HCT116 (cell line): ENCODE measurements around the gene CRELD2. TPM values are rescaled to one million over a fixed set of nuclear protein-coding genes. Genes with fewer than 3 reads are reported as not detected.

Experiments used
- ATAC-seq: fragments of 200-7000 bp; cut with Tn5 transposase; 2 replicates; pipeline ENCODE4 v1.9.1; 2020; ENCODE audit warnings: mild to moderate bottlenecking, moderate library complexity
- BruUV-seq: library from RNA; stranded (reverse); fragments of 400-500 nt; replicated peaks from 2 replicates; lab custom pipeline; 2021; lab: Mats Ljungman, UMichigan
- CTCF ChIA-PET: fragments of 300-600 bp; sonication (Branson Sonifier 250); formaldehyde crosslinking; loops from one replicate; lab custom pipeline; 2021; ENCODE audit warnings: antibody characterized with exemption; lab: Charles Lee
- POLR2A ChIA-PET: fragments of 300-600, 350-600 bp; sonication (Branson Sonifier 250); formaldehyde crosslinking; loops from one replicate; lab custom pipeline; 2021; ENCODE audit warnings: antibody characterized with exemption; lab: Charles Lee
- RAD21 ChIA-PET, 2 experiments: fragments of 300-600 bp; sonication (Branson Sonifier 250); formaldehyde crosslinking; loops; one replicate each; lab custom pipeline; 2023; ENCODE audit warnings: low total read pairs in 2 of 2; ENCODE audit not compliant: uncharacterized antibody in 2 of 2, unreplicated experiment in 2 of 2, low non-redundant PET in 1 of 2; lab: Charles Lee
- DNase-seq: peaks from one replicate; pipeline ENCODE4 v3.0.0-alpha.2; 2010; ENCODE audit warnings: low read depth, low spot score
- H2AFZ ChIP-seq: fragments of 200-600 bp; shearing (Covaris generic), sonication (generic); 2 replicates; pipeline ENCODE4 v1.6.1; 2017; ENCODE audit warnings: low read depth, mixed run types, mixed read lengths, antibody characterized with exemption, low read length; ENCODE audit not compliant: poor library complexity, severe bottlenecking
- H3K27ac ChIP-seq: 2 replicates; pipeline ENCODE4 v1.5.1; 2012; ENCODE audit warnings: low read depth, low read length
- H3K27me3 ChIP-seq: fragments of 200-600 bp; sonication (generic); 2 replicates; pipeline ENCODE4 v1.6.1; 2016; ENCODE audit warnings: mixed run types, low read length, mixed read lengths; ENCODE audit not compliant: insufficient read depth
- H3K36me3 ChIP-seq, 2 experiments: fragments of 200-500 bp in 1 of 2; fragments of 200-600 bp in 1 of 2; sonication (Bioruptor generic) in 1 of 2; sonication (generic) in 1 of 2; 2 replicates each; pipeline versions ENCODE4 v1.5.1 to v1.6.1; 2014 to 2016; ENCODE audit warnings: low read length in 2 of 2, inconsistent platforms in 1 of 2, mixed read lengths in 1 of 2, mixed run types in 1 of 2; ENCODE audit not compliant: insufficient read depth in 2 of 2, control insufficient read depth in 1 of 2
- H3K4me1 ChIP-seq, 2 experiments: fragments of 200-600 bp in 1 of 2; sonication (generic) in 1 of 2; 2 replicates each; pipeline versions ENCODE4 v1.5.1 to v1.6.1; 2012 to 2017; ENCODE audit warnings: low read length in 2 of 2, inconsistent platforms in 1 of 2, mild to moderate bottlenecking in 1 of 2, mixed read lengths in 1 of 2, mixed run types in 1 of 2, moderate library complexity in 1 of 2; ENCODE audit not compliant: insufficient read depth in 2 of 2, control insufficient read depth in 1 of 2
- H3K4me2 ChIP-seq: fragments of 200-600 bp; sonication (generic); 2 replicates; pipeline ENCODE4 v1.6.1; 2017; ENCODE audit warnings: mixed run types, low read length, mixed read lengths
- H3K4me3 ChIP-seq, 2 experiments: fragments of 200-600 bp in 1 of 2; sonication (generic) in 1 of 2; replicated peaks in 1 of 2; 2 replicates each; pipeline ENCODE4 v1.5.1; 2011 to 2016; ENCODE audit warnings: low read length in 2 of 2, control low read depth in 1 of 2, low read depth in 1 of 2, mild to moderate bottlenecking in 1 of 2, mixed read lengths in 1 of 2, mixed run types in 1 of 2
- H3K79me2 ChIP-seq: fragments of 200-600 bp; sonication (generic); 2 replicates; pipeline ENCODE4 v1.6.1; 2017; ENCODE audit warnings: mild to moderate bottlenecking, mixed run types, low read length, moderate library complexity, mixed read lengths; ENCODE audit not compliant: insufficient read depth
- H3K9ac ChIP-seq: fragments of 200-600 bp; sonication (generic); 2 replicates; pipeline ENCODE4 v1.6.1; 2016; ENCODE audit warnings: low read length, mixed read lengths
- H3K9me2 ChIP-seq: fragments of 200-600 bp; sonication (generic), shearing (Covaris generic); 2 replicates; pipeline ENCODE4 v1.6.1; 2017; ENCODE audit warnings: mixed run types, mild to moderate bottlenecking, moderate library complexity; ENCODE audit not compliant: insufficient read depth
- H3K9me3 ChIP-seq, 2 experiments: fragments of 200-500 bp in 1 of 2; fragments of 200-600 bp in 1 of 2; sonication (Bioruptor generic) in 1 of 2; sonication (generic) in 1 of 2; 2 replicates each; pipeline ENCODE4 v1.6.1; 2014 to 2017; ENCODE audit warnings: low read length in 2 of 2, mixed read lengths in 2 of 2, inconsistent platforms in 1 of 2, low read depth in 1 of 2, mild to moderate bottlenecking in 1 of 2, mixed run types in 1 of 2, moderate library complexity in 1 of 2; ENCODE audit not compliant: control insufficient read depth in 1 of 2, insufficient read depth in 1 of 2
- H4K20me1 ChIP-seq: fragments of 200-600 bp; sonication (generic), shearing (Covaris generic); 2 replicates; pipeline ENCODE4 v1.6.1; 2017; ENCODE audit warnings: mixed run types, mild to moderate bottlenecking, moderate library complexity; ENCODE audit not compliant: insufficient read depth
- FOSL1 ChIP-seq: IDR thresholded peaks from 2 replicates; pipeline ENCODE4 v1.6.1; 2012; ENCODE audit warnings: low read depth
- ZFX ChIP-seq: fragments of 450-650 bp; IDR thresholded peaks from 2 replicates; pipeline ENCODE4 v1.6.1; 2017
- ZNF274 ChIP-seq: fragments of 200-500 bp; sonication (Bioruptor generic); IDR thresholded peaks from 2 replicates; pipeline ENCODE4 v1.6.1; 2014; ENCODE audit warnings: mild to moderate bottlenecking, low read depth, low read length, inconsistent platforms
- intact Hi-C: fragments of 100-400 bp; cut with micrococcal nuclease; formaldehyde crosslinking; loops from 2 replicates; pipeline ENCODE4 v1.10.0; 2022
- total RNA-seq: library from RNA; stranded (reverse); gene quantifications from one replicate; pipeline ENCODE4 v1.2.1, GENCODE V29; 2021; ENCODE audit not compliant: unreplicated experiment
- TF ChIP-seq, protein P1 (sequence below): IDR thresholded peaks from 2 replicates; pipeline ENCODE4 v1.6.1; 2012
- TF ChIP-seq, protein P2 (sequence below): IDR thresholded peaks from 2 replicates; pipeline ENCODE4 v1.6.1; 2012; ENCODE audit warnings: low read depth

The CRELD2 gene
- total RNA-seq, 1 experiment from 2014 or later: 45.8 TPM

DNA sequence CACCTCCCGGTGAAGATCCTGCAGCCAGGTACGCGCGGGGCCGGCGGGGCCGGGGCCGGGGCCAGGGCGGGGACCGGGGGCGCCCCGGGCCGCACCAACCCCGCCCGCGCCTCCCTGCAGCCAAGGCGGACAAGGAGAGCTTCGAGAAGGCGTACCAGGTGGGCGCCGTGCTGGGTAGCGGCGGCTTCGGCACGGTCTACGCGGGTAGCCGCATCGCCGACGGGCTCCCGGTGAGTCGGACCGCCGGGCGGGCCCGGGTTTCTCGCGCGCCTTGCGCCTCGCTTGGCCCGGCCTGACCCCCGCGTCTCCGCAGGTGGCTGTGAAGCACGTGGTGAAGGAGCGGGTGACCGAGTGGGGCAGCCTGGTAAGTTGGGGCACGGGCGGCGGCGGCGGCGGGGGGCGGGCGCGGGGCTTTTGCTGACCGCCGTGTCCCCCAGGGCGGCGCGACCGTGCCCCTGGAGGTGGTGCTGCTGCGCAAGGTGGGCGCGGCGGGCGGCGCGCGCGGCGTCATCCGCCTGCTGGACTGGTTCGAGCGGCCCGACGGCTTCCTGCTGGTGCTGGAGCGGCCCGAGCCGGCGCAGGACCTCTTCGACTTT, 42.7 kb downstream of the CRELD2 start:
- BruUV-seq: no TSS peak
- peaks cover 16% of the 10 kb centered on the region; the same call in 1 of the 2 replicates for H4K20me1 ChIP-seq
- peaks cover 47% of the 10 kb centered on the region for H3K79me2 ChIP-seq
- H3K4me2 ChIP-seq: peak overlapping the region; percentile 92
- DNase-seq: no peak
- no peaks in the 10 kb centered on the region for H3K9me3 ChIP-seq
- H3K4me1 ChIP-seq: peaks cover 25 to 53% of the 10 kb centered on the region in 2 experiments
- peaks cover 18 to 34% of the 10 kb centered on the region in 2 experiments; a peak in 3 of 4 replicates for H3K36me3 ChIP-seq
- ChIA-PET CTCF (no interaction called here), POLR2A (interaction anchor here (1.0 to 1.6 kb wide), 2 partner anchors 10 kb away, joined by 3 to 11 read pairs; no protein-coding TSS in a partner anchor)
- H3K27ac ChIP-seq: peak overlapping the region; percentile 95
- no peaks in the 10 kb centered on the region for H3K27me3 ChIP-seq
- no peak for ATAC-seq
- TF ChIP-seq FOSL1 (no peak), ZFX (peak; percentile 62)
- TF ChIP-seq, protein P1, sequence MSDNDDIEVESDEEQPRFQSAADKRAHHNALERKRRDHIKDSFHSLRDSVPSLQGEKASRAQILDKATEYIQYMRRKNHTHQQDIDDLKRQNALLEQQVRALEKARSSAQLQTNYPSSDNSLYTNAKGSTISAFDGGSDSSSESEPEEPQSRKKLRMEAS: 0 out of 2 replicates have a peak, but pooled peaks have one; percentile 42
- TF ChIP-seq, all 23 proteins: peak for 2
- intact Hi-C loops: no loop called here
- Histone ChIP-seq H3K4me3 (peak overlapping the region; percentile 82 to 95), H2AFZ (no peak overlapping the region), H3K9me2 (no peaks in the 10 kb centered on the region), H3K9ac (peak overlapping the region; percentile 89)
- RAD21 ChIA-PET: no interaction called here

DNA sequence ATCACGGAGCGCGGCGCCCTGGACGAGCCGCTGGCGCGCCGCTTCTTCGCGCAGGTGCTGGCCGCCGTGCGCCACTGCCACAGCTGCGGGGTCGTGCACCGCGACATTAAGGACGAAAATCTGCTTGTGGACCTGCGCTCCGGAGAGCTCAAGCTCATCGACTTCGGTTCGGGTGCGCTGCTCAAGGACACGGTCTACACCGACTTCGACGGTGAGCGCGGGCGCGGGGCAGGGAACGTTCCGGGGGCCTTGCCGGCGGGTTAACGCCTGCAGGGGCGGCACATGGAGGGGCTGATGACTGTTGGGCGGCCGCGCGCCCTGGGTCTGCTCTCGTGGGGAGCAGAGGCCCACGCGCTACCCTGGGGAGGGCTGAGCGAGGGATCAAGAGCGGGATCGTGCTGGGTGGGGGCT, 43.2 kb downstream of the CRELD2 start:
- H3K4me3 ChIP-seq: peak overlapping the region; percentile 82 to 95
- peaks cover 47% of the 10 kb centered on the region for H3K79me2 ChIP-seq
- TF ChIP-seq, protein P2, sequence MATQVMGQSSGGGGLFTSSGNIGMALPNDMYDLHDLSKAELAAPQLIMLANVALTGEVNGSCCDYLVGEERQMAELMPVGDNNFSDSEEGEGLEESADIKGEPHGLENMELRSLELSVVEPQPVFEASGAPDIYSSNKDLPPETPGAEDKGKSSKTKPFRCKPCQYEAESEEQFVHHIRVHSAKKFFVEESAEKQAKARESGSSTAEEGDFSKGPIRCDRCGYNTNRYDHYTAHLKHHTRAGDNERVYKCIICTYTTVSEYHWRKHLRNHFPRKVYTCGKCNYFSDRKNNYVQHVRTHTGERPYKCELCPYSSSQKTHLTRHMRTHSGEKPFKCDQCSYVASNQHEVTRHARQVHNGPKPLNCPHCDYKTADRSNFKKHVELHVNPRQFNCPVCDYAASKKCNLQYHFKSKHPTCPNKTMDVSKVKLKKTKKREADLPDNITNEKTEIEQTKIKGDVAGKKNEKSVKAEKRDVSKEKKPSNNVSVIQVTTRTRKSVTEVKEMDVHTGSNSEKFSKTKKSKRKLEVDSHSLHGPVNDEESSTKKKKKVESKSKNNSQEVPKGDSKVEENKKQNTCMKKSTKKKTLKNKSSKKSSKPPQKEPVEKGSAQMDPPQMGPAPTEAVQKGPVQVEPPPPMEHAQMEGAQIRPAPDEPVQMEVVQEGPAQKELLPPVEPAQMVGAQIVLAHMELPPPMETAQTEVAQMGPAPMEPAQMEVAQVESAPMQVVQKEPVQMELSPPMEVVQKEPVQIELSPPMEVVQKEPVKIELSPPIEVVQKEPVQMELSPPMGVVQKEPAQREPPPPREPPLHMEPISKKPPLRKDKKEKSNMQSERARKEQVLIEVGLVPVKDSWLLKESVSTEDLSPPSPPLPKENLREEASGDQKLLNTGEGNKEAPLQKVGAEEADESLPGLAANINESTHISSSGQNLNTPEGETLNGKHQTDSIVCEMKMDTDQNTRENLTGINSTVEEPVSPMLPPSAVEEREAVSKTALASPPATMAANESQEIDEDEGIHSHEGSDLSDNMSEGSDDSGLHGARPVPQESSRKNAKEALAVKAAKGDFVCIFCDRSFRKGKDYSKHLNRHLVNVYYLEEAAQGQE: no peak
- no peak for TF ChIP-seq ZNF274
- intact Hi-C loops: no loop called here
- H3K4me1 ChIP-seq: peaks cover 25 to 58% of the 10 kb centered on the region in 2 experiments
- H2AFZ ChIP-seq: no peak overlapping the region
- H3K36me3 ChIP-seq: peaks cover 18 to 34% of the 10 kb centered on the region in 2 experiments; a peak in 3 of 4 replicates
- peak overlapping the region; percentile 92 for H3K4me2 ChIP-seq
- peak overlapping the region; percentile 89 for H3K9ac ChIP-seq
- no peaks in the 10 kb centered on the region for H3K9me2 ChIP-seq
- peaks cover 16% of the 10 kb centered on the region; the same call in 1 of the 2 replicates for H4K20me1 ChIP-seq
- H3K9me3 ChIP-seq: no peaks in the 10 kb centered on the region
- BruUV-seq: no TSS peak
- CTCF ChIA-PET: no interaction called here
- POLR2A ChIA-PET: interaction anchor here (1.0 to 1.6 kb wide), 2 partner anchors 10 kb away, joined by 4 to 11 read pairs; no protein-coding TSS in a partner anchor
- ATAC-seq: no peak
- DNase-seq: no peak
- RAD21 ChIA-PET: no interaction called here
- H3K27ac ChIP-seq: peak overlapping the region; percentile 95
- no peaks in the 10 kb centered on the region for H3K27me3 ChIP-seq
